Activated CD4-positive, alpha-beta T cell treated with anti-CD3 and anti-CD28 coated beads, Interleukin-2, amount 50 U/mL, for 48 hours (primary cell): ENCODE measurements around the gene ST3GAL4.
A peak's percentile ranks its signal among the peaks of the same experiment; 100 is the strongest.

Experiments
- DNase-seq, 2 experiments: peaks; one replicate each; pipeline ENCODE4 v3.0.0-alpha.2; 2020

The ST3GAL4 gene

GRCh38 chr11:126430581-126431335 lies 75.3 kb downstream of the ST3GAL4 start:
- DNase-seq, result no peak

- no peak for DNase-seq
These were observed 76.0 kb downstream of the ST3GAL4 start for GRCh38 chr11:126431401-126432064.

GRCh38 chr11:126432065-126432461 lies 76.6 kb downstream of the ST3GAL4 start:
- no peak for DNase-seq

GRCh38 chr11:126432525-126432924 lies 77.0 kb downstream of the ST3GAL4 start:
- DNase-seq, result no peak

GRCh38 chr11:126433244-126433846 lies 77.9 kb downstream of the ST3GAL4 start:
- no peak for DNase-seq

- no peak for DNase-seq
These were observed 78.8 kb downstream of the ST3GAL4 start for GRCh38 chr11:126433989-126434949.

GRCh38 chr11:126434950-126435335 lies 79.5 kb downstream of the ST3GAL4 start:
- no peak for DNase-seq

- DNase-seq, result no peak
These were observed 80.8 kb downstream of the ST3GAL4 start for GRCh38 chr11:126436209-126436755.

- DNase-seq, result no peak
These were observed 82.2 kb downstream of the ST3GAL4 start for GRCh38 chr11:126437731-126438130.

GRCh38 chr11:126438272-126438671 lies 82.8 kb downstream of the ST3GAL4 start:
- DNase-seq, result no peak

GRCh38 chr11:126438691-126439090 lies 83.2 kb downstream of the ST3GAL4 start:
- no peak for DNase-seq

GRCh38 chr11:126440276-126440675 lies 84.8 kb downstream of the ST3GAL4 start:
- no peak for DNase-seq

GRCh38 chr11:126440792-126441514 lies 85.5 kb downstream of the ST3GAL4 start:
- DNase-seq, result peak; percentile 79 to 83

- DNase-seq, result no peak
These were observed 87.6 kb downstream of the ST3GAL4 start for GRCh38 chr11:126443120-126443519.

GRCh38 chr11:126444072-126444471 lies 88.6 kb downstream of the ST3GAL4 start:
- no peak for DNase-seq

- no peak for DNase-seq
These were observed 91.1 kb downstream of the ST3GAL4 start for GRCh38 chr11:126446581-126446980.

- DNase-seq, result no peak
These were observed 94.7 kb downstream of the ST3GAL4 start for GRCh38 chr11:126450198-126450597.

GRCh38 chr11:126450806-126451205 lies 95.3 kb downstream of the ST3GAL4 start:
- DNase-seq, result no peak

GRCh38 chr11:126451211-126451802 lies 95.8 kb downstream of the ST3GAL4 start:
- no peak for DNase-seq

GRCh38 chr11:126452241-126453101 lies 97.0 kb downstream of the ST3GAL4 start:
- no peak for DNase-seq
